Stimulated activated CD8-positive, alpha-beta memory T cell treated with anti-CD3 and anti-CD28 coated beads, Interleukin-7, amount 100 ng/mL, for 24 hours (primary cell): Measurements from ENCODE around the gene RAD21L1.
"Not testable (repeated sequence)": the region's sequence is repeated elsewhere in the genome, so short reads cannot be mapped to it uniquely, and the experiment has no call there.

Experiments used
- DNase-seq: peaks from one replicate; pipeline ENCODE4 v3.0.0-alpha.2; 2020; ENCODE audit warnings: low read depth

Gene RAD21L1

DNA sequence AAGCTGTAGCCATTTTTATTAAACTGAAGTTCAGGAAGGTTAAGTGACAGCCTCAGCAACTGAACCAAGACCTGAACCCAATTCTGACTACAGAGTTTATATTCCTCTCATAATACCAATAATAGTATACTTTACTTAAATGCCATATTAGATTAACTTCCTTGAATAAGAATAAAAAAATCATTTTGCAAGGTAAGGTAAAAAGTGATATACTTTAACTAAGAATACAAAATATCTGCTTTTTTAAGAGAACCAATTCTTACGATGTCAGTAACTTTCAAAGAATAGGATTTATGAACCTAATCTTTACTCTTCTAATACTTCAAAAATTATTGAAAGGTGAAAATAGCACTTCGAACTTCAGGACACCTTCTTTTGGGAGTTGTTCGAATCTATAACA, 3.7 kb downstream of the RAD21L1 start:
- no peak for DNase-seq

DNA sequence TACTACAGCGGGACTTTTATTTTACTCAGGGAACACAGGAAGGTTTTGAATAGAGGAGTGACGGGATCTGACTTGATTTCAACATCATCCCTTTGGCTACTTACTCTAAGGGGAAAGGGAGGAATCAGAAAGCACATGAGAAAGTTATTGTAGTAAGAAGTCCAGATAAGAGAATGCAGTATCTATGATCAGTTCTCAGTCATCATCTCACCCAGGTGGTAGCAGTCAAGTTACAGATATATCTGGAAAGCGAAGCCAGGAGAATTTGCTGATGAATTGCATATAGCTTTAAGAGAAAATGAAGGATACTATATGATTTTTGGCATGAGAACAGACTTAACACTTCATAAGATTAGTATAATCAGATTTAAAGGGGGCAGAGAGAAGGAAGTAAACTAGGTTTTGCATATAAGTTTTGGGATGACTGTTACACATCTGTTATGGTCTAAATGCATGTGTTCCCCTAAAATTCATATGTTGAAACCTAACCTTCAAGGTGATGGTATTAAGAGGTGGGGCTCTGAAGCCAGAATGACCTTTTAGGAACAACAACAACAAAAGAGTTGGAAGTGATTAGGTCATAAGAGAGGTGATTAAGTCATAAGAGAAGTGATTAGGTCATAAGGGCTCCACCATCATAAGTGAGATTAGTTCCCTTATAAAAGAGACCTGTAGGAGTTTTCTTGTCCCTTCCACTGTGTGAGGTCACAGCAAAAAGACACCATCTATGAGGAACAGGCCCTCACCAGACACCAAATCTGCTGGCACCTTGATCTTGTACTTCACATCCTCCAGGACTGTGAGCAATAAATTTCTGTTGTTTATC, 6.7 kb downstream of the RAD21L1 start:
- DNase-seq, result no peak

DNA sequence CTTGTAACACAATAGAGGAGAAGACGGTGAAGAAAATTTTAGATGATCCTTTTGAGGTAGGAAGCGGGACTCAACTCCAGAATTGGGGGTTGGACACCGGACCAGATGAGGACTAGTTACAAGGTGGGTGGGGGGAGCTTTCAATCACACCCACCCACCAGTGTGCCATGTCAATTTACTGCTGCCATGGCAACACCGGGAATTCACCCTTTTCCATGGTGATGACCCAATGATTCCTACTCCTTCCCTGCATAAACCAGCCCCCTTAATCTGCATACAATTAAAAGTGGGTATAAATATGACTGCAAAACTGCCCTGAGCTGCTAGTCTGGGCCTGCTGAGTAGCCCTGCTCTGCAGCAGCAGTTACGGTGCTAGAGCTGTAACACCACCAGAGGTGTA, 14.7 kb downstream of the RAD21L1 start:
- no peak for DNase-seq

DNA sequence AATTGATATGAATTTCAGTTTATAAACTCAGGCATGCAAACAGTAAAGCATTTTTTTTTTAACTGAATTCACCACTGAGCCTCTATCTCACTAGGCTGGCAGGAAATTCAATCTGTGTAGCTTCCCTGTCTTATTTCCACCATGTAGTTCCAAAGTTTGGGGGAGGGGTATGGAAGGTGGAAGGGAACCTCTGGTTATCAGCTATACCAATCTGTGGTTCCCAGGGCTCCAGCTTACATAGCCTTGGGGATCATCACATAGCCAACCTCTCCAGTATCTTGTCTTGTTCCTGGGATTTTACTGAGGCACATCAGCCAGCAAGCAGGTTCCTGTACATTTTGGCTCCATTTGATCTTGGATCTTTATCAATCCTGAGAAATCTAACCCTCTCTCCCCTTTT, 15.6 kb downstream of the RAD21L1 start:
- no peak for DNase-seq

DNA sequence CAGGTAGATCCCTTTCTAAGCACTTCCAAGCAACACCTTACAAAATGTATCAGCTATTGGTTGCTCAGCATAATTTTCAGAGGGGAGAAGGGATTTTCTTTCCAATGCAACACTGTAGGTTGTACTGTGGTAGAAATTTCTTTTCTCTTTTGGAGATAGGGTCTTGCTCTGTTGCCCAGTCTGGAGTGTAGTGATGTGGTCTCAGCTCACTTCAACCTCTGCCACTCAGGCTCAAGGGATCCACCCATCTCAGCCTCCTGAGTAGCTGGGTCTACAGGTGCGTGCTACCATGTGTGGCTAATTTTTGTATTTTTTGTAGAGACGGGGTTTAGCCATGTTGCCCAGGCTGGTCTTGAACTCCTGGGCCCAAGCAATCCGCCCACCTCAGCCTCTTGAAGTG, 16.3 kb downstream of the RAD21L1 start:
- no peak for DNase-seq

DNA sequence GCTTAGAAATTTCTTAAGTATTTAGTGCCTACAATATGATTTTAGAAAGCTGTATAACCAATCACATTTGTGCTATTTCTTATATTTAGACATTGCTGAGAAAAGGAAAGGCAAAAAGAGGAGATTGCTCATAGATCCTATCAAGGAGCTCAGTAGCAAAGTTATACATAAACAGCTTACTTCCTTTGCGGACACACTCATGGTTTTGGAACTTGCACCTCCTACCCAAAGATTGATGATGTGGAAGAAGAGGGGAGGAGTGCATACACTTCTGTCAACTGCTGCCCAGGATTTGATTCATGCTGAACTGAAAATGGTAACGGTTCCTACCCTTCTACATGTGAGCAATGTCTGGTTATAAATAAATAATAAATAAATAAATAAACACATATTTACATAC, 16.7 kb downstream of the RAD21L1 start:
- DNase-seq, result no peak

DNA sequence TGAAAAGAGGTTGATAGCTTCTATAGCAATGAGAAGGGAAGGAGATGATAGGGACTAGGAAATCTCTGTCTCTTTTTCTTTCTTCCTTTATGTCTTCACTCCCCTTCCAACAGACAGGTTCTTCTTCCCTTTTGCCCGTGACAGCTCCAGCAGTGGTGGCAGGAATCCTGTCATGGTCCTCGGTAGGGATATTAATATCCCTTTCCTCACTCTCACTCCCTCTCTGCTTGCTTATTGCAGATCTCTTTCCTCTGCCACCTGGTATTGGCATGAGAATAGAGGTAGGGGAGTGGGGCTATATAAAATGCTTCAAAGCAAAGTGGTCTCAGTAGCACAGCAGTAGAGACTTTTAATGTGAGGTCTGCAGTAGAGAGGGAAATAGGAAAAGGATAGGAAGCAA, 19.7 kb downstream of the RAD21L1 start:
- no peak for DNase-seq

DNA sequence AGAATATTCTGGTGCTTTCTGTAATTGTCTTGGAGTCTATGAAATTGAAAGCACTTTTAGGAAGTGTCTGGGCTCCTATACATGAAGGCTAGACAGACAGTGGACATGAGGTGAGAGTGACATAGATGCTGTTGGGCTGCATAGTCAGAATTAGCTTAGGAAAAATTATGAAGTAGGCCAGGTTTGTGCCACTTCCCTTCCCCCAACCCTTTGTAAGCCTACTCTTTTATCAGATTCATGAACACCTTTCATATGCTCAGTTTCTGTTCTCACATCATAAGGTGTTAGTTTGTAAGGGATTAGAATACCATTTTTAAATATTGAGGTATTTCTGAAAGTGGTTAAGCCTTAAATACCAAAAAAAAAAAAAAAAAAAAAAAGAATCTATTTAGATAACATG, 21.8 kb downstream of the RAD21L1 start:
- DNase-seq, result no peak

DNA sequence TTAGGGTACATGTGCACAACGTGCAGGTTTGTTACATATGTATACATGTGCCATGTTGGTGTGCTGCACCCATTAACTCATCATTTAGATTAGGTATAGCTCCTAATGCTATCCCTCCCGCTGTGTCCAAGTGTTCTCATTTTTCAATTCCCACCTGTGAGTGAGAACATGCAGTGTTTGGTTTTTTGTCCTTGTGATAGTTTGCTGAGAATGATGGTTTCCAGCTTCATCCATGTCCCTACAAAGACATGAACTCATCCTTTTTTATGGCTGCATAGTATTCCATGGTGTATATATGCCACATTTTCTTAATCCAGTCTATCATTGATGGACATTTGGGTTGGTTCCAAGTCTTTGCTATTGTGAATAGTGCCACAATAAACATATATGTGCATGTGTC, 24.4 kb downstream of the RAD21L1 start:
- not testable (repeated sequence) for DNase-seq

DNA sequence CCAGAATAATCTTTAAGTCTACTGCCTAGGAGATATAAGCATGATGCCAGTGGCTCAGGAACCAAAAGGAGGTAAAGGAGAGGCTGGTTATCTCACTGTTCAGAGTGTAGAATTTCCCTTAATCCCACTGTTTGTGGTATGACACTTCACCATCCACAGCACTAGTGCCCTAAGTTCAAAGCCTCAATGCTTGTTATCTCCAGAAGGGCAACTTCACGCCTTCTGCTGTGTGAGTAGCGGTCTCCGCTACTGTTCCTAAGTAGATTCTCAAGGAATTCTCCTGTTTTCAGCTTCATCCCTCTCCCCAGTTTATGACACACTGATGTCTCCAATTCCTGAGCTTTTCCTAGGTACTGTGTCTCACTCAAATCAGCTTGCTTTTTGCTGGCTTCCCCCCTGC, 26.6 kb downstream of the RAD21L1 start:
- DNase-seq, result no peak

DNA sequence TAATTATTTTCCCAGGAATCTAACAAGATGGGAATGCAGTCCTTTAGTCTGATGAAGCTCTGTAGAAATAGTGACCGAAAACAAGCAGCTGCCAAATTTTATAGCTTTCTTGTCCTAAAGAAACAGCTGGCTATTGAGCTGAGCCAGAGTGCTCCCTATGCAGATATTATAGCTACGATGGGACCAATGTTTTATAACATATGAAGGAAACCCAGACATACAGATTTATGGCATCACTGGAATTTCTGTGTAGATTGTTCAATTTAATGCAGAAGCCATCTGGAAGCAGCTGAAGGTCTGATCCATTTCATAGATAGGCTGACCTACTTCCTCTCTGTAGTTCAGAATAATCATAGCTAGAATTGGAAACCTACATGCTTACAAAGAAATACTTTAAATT, 28.4 kb downstream of the RAD21L1 start:
- no peak for DNase-seq

DNA sequence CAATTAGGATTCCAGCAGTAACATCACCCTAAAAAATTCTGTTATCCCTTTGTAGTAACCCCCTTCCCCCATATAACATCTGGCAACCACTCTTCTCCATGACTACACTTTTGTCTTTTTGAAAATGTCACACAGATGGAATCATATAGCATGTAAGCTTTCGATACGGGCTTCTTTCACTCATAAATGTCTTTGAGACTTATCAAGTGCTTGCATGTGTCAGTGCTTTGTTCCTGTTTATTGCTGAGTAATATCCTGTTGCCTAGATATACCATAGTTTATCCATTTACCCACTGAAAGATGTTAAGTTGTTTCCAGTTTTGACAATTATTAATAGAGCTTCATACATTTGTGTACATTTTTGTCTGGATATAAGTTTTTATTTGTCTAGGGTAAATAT, 29.8 kb downstream of the RAD21L1 start:
- no peak for DNase-seq

DNA sequence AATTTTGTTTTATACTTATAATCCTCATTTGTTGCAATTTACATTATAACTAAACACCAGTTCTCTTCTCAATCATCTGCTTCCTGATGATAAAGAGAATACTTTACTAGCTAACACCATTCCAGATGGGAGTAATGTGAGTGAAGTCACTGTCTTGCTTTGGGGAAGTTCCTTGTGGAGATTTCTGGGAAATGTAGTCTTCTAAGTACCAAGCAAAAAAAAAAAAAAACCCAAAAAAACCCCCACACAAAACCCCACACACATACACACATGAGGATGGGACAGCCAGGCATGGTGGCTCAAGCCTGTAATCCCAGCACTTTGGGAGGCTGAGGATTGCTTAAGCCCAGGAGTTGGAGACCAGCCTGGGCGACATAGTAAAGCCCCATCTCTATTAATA, 38.0 kb downstream of the RAD21L1 start:
- DNase-seq, result no peak

DNA sequence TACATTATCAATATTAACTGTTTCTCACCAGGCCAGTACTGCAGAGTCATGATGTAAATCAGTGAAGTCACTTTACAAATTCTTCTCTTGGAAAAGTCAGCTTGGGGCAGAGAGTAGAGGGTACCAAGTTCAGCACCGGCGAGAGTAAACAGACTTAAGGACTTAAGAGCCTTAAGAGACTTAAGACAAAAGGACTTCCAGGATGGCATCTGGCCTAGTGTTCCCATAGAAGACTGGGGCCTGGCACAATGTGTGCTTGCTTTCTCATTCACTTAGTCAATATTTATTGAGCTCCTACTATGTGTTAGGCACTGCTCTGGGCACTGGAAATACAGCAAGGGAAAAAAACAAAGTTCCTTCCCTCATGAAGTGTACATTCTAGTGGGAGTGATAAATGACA, 38.9 kb downstream of the RAD21L1 start:
- DNase-seq, result no peak

DNA sequence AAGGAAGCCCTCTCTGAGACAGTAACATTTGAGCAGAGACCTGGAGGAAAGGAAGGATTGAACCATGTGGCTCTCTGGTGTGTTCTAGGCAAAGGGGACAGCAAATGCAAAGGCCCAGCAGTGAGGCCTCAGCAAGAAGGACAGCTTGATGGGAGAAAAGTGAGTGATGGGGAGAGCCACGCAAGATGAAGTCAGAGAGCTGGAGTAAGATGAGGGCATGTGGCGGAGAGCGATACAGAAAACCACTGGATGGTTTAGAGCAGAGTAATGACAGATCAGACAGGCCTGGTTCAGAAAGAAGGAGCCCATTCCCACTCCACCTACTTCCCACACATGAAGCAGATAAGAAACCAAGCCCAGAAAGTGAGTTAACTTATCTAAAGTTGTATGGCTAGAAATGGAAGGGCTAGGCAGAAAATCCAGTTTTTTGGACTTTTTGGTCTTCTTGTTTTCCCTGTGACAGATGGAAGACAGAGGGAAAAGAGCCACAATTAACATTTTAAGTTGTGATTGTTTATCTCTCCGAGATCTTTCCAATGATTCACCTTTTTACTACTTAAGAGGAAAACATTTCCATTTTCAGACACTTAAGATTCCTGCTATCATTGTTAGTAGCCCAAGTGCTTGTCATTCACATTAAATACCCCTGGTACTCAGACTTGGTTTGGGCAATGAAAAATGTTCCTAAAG, 39.5 kb downstream of the RAD21L1 start:
- DNase-seq, result no peak

DNA sequence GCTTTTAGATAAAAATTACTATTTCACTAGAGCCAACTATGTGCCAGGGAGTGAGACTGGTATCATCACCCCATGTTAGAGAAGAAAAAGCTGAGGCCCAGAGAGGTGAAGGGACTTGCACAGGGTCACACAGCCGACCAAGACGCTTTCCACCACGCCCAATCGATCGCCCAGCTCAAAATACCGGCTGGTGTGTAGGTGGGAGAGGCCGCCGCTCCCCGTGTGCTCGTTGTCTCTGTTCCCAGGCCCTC, 40.0 kb downstream of the RAD21L1 start:
- DNase-seq, result no peak

DNA sequence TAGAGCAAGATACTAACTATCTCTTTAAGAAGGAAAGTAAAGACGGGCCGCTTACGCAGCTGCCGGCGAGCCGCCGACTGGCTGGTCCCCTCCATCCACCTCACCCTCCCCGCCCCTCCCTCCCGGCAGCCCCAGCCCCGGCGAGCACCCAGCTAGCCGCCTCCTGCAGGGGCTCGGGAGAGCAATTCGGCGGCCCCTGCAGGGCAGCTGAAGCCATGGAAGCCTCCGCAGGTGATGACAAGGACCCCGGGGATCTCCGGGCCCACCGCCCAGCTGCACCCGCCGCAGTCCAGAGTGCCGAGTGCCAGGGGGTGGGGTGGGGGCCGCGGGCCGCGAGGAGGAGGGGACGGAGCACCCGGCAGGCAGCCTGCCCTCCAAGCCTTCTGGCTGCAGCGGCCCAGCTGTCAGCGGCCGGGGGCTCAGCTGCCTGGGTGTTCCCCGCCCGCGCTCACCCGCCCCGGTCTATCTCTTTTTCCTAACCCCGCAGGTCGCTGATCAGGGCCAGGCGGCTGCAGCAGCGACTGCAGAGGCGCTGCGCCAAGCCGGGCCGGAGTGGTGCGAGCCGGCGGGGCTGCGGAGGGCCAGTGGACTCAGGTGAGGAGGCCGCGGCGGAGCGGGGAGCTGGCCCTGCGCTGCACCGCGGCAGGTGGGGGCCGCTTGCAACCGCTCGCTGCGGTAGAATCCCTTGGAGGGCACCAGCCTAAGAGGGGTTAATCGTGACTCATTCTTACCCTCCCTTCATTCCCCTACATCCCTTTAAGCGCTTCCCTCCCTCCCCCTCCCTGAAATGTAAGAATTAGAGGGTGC, 40.5 kb downstream of the RAD21L1 start, which contains the start of gene SNPH:
Gene SNPH (plus strand): TSS at position 128 of the 807 bp plus-strand sequence. CDS start 29,946 bp downstream, outside the sequence.
- peak; percentile 52 for DNase-seq

DNA sequence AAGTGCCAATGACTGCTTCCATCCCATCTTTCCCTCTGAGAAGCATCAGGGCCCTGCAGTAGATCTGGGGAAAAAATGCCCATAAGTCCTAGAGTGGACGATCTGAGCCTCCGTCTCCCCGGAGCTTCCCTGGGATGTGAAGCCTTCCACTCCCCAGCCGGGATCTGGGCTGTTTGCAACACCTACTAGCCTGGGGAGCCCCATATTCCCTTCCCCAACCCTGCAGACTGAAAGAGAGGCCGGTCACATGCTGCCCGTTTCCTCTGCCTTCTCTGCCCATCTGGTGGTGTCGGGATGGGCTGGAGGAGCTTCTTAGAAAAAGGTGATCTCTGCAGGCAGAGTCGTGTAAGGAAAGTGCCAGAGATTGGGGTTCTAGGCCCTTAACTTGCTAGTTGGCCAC, 41.3 kb downstream of the RAD21L1 start:
- DNase-seq, result no peak

DNA sequence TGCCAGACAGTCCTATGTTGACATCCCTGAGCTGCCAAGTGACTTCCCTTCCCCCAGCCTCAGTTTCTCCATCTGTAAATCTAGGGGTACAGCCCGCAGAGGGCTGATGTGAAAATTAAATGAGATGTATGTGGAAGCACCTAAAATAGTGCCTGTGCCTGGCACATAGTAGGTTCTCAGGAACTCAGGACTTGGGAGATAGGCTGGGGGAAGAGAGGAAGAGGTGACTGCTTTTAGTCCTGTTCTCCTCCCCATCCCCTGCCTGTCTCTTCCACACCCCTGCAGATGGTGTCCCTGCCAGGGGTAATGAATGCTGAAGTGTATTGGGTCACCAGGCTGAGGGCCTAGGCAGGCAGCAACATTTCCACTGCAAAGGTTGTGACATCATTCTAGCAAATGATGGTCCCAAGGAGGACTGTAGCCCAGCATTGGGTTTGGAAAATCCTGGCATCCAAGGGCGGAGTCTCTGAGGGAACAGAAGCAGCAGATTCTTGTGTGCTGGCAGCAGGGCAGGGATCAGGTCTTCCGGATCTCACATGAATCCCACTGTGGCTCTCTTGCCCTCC, 42.0 kb downstream of the RAD21L1 start:
- no peak for DNase-seq

DNA sequence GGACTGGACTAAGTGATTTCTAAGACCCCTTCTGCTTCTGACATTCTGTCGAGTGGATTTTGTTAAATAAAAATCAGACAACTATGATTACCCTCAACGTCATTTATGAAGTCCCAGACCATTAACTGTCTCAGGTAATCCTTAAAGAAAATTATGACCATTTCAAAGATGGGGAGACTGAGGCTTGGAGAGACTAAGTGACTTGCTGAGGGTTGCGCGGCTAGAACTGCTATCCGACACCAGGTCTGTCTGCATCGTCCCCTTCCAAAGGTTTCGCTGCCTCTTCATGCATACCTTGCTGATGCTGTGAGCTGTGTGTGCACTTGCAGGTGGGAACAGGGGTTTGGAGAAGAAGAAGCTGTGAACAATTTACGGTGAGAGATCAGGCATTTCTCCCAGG, 43.4 kb downstream of the RAD21L1 start:
- no peak for DNase-seq

DNA sequence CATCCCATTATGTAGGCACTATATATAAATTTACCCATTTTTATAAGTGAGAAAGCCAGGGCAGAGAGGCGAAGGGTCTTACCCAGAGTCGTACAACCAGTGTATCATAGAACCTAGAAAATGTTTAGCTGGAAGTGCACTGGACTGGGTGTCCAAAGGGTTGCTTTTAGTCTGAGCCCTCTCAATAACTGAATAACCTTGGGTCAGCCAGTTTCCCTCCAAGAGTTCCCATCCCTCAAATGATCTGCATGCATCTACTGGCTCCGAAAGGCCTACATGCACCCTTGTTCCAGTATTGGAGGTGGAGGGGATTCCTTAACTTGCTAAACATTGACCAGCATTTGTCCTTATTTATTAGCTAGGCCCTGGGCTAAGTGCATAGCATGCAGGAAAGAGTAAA, 44.0 kb downstream of the RAD21L1 start:
- no peak for DNase-seq

DNA sequence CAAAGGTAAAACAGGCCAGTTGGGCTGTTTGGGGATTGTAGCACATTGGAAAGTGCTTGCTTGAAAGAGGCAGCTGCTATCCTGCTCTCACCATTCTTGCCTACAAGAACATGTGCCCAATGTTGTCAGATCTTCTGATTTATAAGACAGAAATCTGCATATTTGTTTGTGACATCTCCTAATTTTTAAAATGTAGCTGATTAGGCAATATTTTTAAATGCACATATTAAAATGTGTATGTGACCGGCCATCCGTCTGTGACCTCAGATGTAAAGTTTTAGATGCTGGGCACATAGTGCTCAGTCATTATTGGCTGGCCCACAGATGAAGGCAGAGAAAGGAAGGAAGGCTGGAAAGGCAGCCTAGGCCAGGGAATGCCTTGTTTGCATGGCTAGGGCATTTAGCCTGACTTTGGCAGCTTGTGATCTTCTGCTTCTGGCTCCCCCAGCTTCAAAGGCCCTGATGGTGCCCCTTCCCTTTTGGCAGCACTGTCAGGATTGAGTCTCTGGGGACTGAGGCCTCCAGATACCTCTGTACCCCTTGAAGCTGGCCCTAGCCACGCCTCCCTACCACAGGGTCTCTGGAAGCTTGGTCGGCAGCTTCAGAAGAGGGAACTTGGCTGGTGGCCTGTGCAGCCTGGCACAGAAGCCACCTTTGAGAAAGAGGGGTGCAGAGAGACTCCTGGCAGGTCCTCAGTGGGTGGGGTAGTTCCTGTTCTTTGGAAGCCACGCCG, 46.7 kb downstream of the RAD21L1 start:
- DNase-seq, result no peak
